ENCODE measurements around the gene PLCXD3.

PLCXD3 gene

GRCh38 chr5:41410737-41411136, 99.7 kb downstream of the PLCXD3 start:
- DNase-seq = no peak

- DNase-seq = no peak
Measured at GRCh38 chr5:41410307-41410706, 100.1 kb downstream of the PLCXD3 start.

GRCh38 chr5:41408676-41409443, 101.5 kb downstream of the PLCXD3 start:
- DNase-seq = no peak

- DNase-seq = no peak
Measured at GRCh38 chr5:41406936-41407335, 103.5 kb downstream of the PLCXD3 start.

GRCh38 chr5:41406424-41406823, 104.0 kb downstream of the PLCXD3 start:
- no peak for DNase-seq

GRCh38 chr5:41404757-41405156, 105.6 kb downstream of the PLCXD3 start:
- no peak for DNase-seq

- DNase-seq = no peak
Measured at GRCh38 chr5:41403846-41404245, 106.6 kb downstream of the PLCXD3 start.

GRCh38 chr5:41402845-41403244, 107.6 kb downstream of the PLCXD3 start:
- DNase-seq = no peak

GRCh38 chr5:41399839-41400238, 110.6 kb downstream of the PLCXD3 start:
- DNase-seq = no peak

GRCh38 chr5:41392016-41392415, 118.4 kb downstream of the PLCXD3 start:
- DNase-seq = no peak

GRCh38 chr5:41374631-41375030, 135.8 kb downstream of the PLCXD3 start:
- DNase-seq = no peak

GRCh38 chr5:41373230-41373629, 137.2 kb downstream of the PLCXD3 start:
- DNase-seq = no peak

- no peak for DNase-seq
Measured at GRCh38 chr5:41371738-41372137, 138.7 kb downstream of the PLCXD3 start.

GRCh38 chr5:41370482-41370881, 139.9 kb downstream of the PLCXD3 start:
- no peak for DNase-seq

GRCh38 chr5:41369799-41370198, 140.6 kb downstream of the PLCXD3 start:
- DNase-seq = no peak

- no peak for DNase-seq
Measured at GRCh38 chr5:41368158-41368557, 142.2 kb downstream of the PLCXD3 start.

- DNase-seq = no peak
Measured at GRCh38 chr5:41365369-41365768, 145.0 kb downstream of the PLCXD3 start.

GRCh38 chr5:41364346-41364745, 146.1 kb downstream of the PLCXD3 start:
- no peak for DNase-seq

GRCh38 chr5:41363343-41363986, 146.9 kb downstream of the PLCXD3 start:
- no peak for DNase-seq

GRCh38 chr5:41356786-41357185, 153.6 kb downstream of the PLCXD3 start:
- DNase-seq = no peak

- no peak for DNase-seq
Measured at GRCh38 chr5:41349846-41350245, 160.6 kb downstream of the PLCXD3 start.

GRCh38 chr5:41347569-41347968, 162.8 kb downstream of the PLCXD3 start:
- no peak for DNase-seq

GRCh38 chr5:41346609-41347008, 163.8 kb downstream of the PLCXD3 start:
- no peak for DNase-seq

GRCh38 chr5:41345295-41345694, 165.1 kb downstream of the PLCXD3 start:
- DNase-seq = no peak

GRCh38 chr5:41339339-41339738, 171.1 kb downstream of the PLCXD3 start:
- no peak for DNase-seq
